Pancreas (tissue), 10 donors: ENCODE measurements around the gene PARP8. TPM values are rescaled to one million over a fixed set of nuclear protein-coding genes. Genes with fewer than 3 reads are reported as not detected.

Source experiments
- ATAC-seq, 4 donors: fragments of 200-7000 bp; cut with Tn5 transposase; one replicate each; pipeline versions ENCODE4 v1.8.0 to v1.9.1; 2020; ENCODE audit warnings: mild to moderate bottlenecking in 4 of 4, moderate library complexity in 4 of 4
- DNase-seq, 6 donors: peaks; one replicate each; pipeline ENCODE4 v3.0.0-alpha.2; 2020
- FAIRE-seq: peaks from 2 replicates; lab custom pipeline; 2012; peaks lifted over from hg19 to GRCh38; lab: Jason Lieb, UNC
- H3K27ac ChIP-seq, 4 donors: fragments of 200-600 bp; sonication (generic); 1 replicate in 3 of 4; 2 replicates in 1 of 4; pipeline versions ENCODE4 v1.5.0 to v1.8.0; 2020
- H3K27me3 ChIP-seq, 4 donors: fragments of 200-600 bp; one replicate each; pipeline ENCODE4 v1.8.0; 2021
- H3K36me3 ChIP-seq, 3 donors: fragments of 200-600 bp; sonication (generic) in 1 of 3; one replicate each; pipeline versions ENCODE4 v1.5.0 to v1.8.0; 2020 to 2021
- H3K4me1 ChIP-seq, 3 donors: fragments of 200-600 bp; one replicate each; pipeline ENCODE4 v1.8.0; 2021
- H3K4me3 ChIP-seq, 4 donors: fragments of 200-600 bp; sonication (generic) in 2 of 4; one replicate each; pipeline versions ENCODE4 v1.5.0 to v1.8.0; 2020 to 2021
- H3K9me3 ChIP-seq, 4 donors: fragments of 200-600 bp; one replicate each; pipeline ENCODE4 v1.8.0; 2021
- WGBS, 2 donors: extraction: QIAGEN DNeasy Blood & Tissue Kit; methylation state at CpG; one replicate each; pipeline ENCODE4 v1.1.7; 2013; 5-methylcytosine and 5-hydroxymethylcytosine counted together
- intact Hi-C, 3 donors: fragments of 100-400 bp; cut with DNase I; formaldehyde crosslinking; loops; one replicate each; pipeline versions ENCODE4 v1.11.1 to v1.14.2; 2022
- polyA plus RNA-seq, 2 donors: library from polyadenylated mRNA; stranded (reverse); fragments of 200-250 nt; gene quantifications; one replicate each; pipeline ENCODE4 v1.2.3, GENCODE V29; 2013
- total RNA-seq, 6 donors: library from RNA; stranded (reverse); fragmentation: NEBNext Ultra II Directional in 4 of 6; extraction: Animal tissue kit (Norgen Biotek cat#: 25700) in 4 of 6; gene quantifications; one replicate each; pipeline versions ENCODE4 v1.2.1 to v1.2.4, GENCODE V29; 2021 to 2023
- TF ChIP-seq, protein P1 (sequence below), 4 donors: fragments of 200-600 bp; sonication (generic) in 3 of 4; IDR thresholded peaks; one replicate each; pipeline versions ENCODE4 v1.5.0 to v1.8.0; 2021; ENCODE audit warnings: antibody characterized with exemption in 4 of 4
- donor health status: healthy with polysubstance abuse.
- donor health status: DM: no; HTN: no; CAD: no; lungs with moderate emphysema.
- donor health status: DM: no; HTN: no; CAD: no.
- donor health status: control.
- donor health status: control.
- donor health status: Bipolar disorder and iron deficiency.
- donor health status: DM: yes; HTN: yes; CAD: no.
- donor health status: DM: no; HTN: no; CAD: no.
- donor health status: DM: no; HTN: no; CAD: no.
- donor health status: DM: yes; HTN: yes; CAD: no.

The PARP8 gene
- total and polyA plus RNA-seq, 8 donors, result 4.7 to 25.0 (median 13.4) TPM

DNA sequence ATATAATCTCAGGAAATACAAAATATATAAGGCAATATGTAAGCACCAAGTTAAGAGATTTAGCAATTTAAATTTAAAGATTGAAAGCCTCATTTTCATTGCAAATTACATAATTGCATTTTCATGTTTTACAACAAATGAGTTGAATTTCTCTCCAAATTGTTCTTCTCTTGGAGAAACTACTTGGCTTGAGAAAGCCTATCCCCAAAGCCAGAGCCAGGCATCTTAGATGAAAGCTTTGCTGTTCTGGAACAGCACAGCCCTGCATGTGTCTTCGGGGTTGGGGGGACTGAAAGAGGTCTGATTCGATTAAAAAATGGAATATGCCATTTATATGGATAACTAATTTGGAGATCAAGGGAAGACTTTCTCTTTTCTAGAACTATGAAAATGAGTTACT, 212.0 kb downstream of the PARP8 start:
- FAIRE-seq, result no peak
- WGBS, 2 donors, result 48 to 63% methylated on average over 2 of the region's 2 CpGs
- no peak for DNase-seq
- Histone ChIP-seq H3K4me1 (no peaks in the 10 kb centered on the region), H3K27me3 (no peaks in the 10 kb centered on the region), H3K27ac (no peak overlapping the region), H3K36me3 (no peaks in the 10 kb centered on the region), H3K9me3 (no peaks in the 10 kb centered on the region), H3K4me3 (no peak overlapping the region)
- TF ChIP-seq, protein P1, sequence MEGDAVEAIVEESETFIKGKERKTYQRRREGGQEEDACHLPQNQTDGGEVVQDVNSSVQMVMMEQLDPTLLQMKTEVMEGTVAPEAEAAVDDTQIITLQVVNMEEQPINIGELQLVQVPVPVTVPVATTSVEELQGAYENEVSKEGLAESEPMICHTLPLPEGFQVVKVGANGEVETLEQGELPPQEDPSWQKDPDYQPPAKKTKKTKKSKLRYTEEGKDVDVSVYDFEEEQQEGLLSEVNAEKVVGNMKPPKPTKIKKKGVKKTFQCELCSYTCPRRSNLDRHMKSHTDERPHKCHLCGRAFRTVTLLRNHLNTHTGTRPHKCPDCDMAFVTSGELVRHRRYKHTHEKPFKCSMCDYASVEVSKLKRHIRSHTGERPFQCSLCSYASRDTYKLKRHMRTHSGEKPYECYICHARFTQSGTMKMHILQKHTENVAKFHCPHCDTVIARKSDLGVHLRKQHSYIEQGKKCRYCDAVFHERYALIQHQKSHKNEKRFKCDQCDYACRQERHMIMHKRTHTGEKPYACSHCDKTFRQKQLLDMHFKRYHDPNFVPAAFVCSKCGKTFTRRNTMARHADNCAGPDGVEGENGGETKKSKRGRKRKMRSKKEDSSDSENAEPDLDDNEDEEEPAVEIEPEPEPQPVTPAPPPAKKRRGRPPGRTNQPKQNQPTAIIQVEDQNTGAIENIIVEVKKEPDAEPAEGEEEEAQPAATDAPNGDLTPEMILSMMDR (IDR thresholded peaks at IDR 0.05), result no peak
- ATAC-seq, result no peak
- intact Hi-C loops, result no loop called here

DNA sequence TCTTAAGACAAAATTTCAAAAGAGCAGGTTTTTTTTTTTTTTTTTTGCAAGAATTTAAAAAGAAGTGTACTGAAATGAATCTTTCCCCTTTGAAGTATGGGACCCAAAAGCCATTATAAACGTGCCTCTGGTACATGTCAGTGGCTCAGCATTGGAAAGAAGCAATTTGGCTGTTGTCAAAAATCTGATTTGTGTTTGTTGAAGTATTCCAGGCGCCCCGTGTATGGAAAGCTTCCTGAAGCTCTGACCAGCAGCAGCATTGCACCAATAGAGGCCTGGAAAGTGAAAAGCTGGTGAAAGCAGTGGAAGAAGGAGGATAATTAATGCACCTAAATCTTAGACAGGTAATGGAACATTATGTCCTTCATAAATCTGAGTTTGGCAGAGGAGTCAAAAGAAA, 215.0 kb downstream of the PARP8 start:
- intact Hi-C loops, result no loop called here
- no peaks in the 10 kb centered on the region for H3K9me3 ChIP-seq

DNA sequence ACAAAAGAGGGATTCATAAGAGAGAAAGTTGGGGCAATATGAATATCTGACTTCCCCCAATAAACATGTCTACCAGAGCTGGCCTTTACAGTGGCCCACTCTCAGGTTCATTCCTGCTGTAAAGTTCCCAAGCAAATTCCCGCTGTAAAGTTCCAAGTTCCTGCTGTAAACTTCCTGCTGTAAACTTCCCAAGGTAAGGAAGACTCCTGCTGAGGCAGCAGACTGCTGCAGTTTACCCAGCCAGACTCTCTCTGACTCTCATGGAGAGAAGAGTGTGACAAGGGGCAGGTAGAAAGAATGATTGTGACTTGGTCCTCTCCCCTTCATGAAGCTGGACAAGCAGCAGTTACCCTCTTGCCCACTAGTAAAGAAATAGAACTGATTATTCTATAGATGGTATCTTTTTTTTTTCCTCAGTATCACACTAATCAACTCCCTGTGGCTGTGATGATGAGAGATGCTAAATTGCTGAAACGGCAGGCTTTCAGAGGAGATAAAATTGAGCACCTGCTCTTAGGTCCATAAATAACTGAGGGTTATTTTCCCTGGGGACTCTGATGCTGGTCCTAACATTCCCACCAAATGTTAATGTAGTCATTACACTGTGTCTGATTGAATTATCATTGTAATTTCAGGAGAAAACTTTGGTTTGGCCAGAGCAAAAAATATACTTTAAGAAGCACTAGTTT, 220.4 kb downstream of the PARP8 start:
- H3K4me3 ChIP-seq, result no peak overlapping the region
- H3K27me3 ChIP-seq, result no peaks in the 10 kb centered on the region
- no peaks in the 10 kb centered on the region for H3K36me3 ChIP-seq
- TF ChIP-seq, protein P1 (IDR thresholded peaks at IDR 0.05), result no peak
- ATAC-seq (no peak), FAIRE-seq (no peak), DNase-seq (no peak)
- intact Hi-C loops, result no loop called here
- 20 to 32% methylated on average over 2 of the region's 2 CpGs for WGBS, 2 donors
- H3K4me1 ChIP-seq, result no peaks in the 10 kb centered on the region
- H3K9me3 ChIP-seq, result no peaks in the 10 kb centered on the region
- no peak overlapping the region for H3K27ac ChIP-seq

More for the DNA sequence above, 215.0 kb downstream of the PARP8 start:
- FAIRE-seq, result no peak
- ATAC-seq, result no peak
- H3K4me3 ChIP-seq, result no peak overlapping the region
- no peaks in the 10 kb centered on the region for H3K36me3 ChIP-seq
- WGBS, 2 donors, result 48 to 53% methylated on average over 3 of the region's 3 CpGs
- H3K27ac ChIP-seq, result no peak overlapping the region
- DNase-seq, result no peak
- H3K4me1 ChIP-seq, result no peaks in the 10 kb centered on the region
- TF ChIP-seq, protein P1 (IDR thresholded peaks at IDR 0.05), result no peak
- no peaks in the 10 kb centered on the region for H3K27me3 ChIP-seq

DNA sequence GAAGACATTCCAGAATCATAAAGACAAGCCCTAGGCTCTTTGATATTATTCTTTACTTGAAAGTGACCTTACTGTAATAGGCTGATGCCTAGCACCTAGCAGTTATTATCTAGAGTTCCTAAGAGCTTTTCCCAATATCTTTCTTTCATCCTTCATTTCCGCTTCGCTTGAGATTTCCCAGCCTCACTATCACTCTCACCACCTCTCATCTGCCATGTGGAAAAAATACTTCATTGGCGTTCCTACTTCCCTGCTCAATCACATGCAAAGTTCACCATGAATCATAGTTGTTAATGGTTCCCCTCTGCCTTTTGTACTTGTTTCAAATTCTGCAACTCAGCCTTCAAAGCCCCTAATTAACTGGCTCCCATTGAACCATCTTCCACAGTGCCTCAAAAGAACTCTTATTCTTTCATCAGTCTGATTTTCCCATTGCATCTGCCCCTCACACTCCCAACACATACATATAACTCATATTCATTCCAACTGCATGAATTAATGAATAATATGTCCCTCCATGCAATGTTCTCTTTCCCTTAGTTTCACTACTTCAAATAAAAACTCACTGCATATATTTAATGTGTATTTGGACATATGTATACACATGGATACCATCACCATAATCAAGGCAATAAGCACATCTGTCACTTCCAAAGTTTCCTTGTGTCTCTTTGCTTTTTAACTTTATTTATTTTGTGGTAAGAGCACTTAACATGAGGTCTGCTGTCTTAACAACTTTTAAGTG, 221.6 kb downstream of the PARP8 start:
- H3K27me3 ChIP-seq, result no peaks in the 10 kb centered on the region
- 65 to 74% methylated on average over 3 of the region's 3 CpGs for WGBS, 2 donors
- intact Hi-C loops, result no loop called here
- ATAC-seq, result no peak
- H3K27ac ChIP-seq, result no peak overlapping the region
- no peaks in the 10 kb centered on the region for H3K4me1 ChIP-seq
- H3K9me3 ChIP-seq, result no peaks in the 10 kb centered on the region
- H3K4me3 ChIP-seq, result no peak overlapping the region
- TF ChIP-seq, protein P1 (IDR thresholded peaks at IDR 0.05), result no peak
- no peak for FAIRE-seq
- H3K36me3 ChIP-seq, result no peaks in the 10 kb centered on the region
- DNase-seq, result no peak

DNA sequence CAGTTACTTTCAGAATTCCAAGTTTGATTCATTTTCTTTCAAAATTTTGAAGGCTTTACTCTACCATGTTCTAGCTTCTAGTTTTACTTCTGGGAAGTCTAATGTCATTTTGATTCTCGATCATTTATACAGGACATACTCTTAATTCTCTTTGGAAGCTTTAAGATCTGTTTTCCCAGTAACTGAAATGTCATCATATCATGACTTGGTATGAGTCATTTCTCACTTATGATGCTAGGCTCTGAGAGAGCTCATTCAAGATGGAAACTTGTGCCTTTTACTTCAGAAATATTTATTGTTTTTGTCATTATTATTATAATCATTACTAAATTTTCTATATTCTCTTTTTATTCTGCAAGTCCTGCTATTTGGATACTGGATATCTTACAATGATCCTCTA, 222.3 kb downstream of the PARP8 start:
- FAIRE-seq, result no peak
- TF ChIP-seq, protein P1 (IDR thresholded peaks at IDR 0.05), result no peak
- Histone ChIP-seq H3K4me3 (no peak overlapping the region), H3K4me1 (no peaks in the 10 kb centered on the region), H3K36me3 (no peaks in the 10 kb centered on the region), H3K27ac (no peak overlapping the region), H3K9me3 (no peaks in the 10 kb centered on the region), H3K27me3 (no peaks in the 10 kb centered on the region)
- DNase-seq, result no peak
- intact Hi-C loops, result no loop called here
- 56 to 61% methylated on average over 1 of the region's 1 CpG for WGBS, 2 donors
- ATAC-seq, result no peak
